Right atrium auricular region (tissue), 2 donors: ENCODE measurements around the gene KRT36. TPM values are rescaled to one million over a fixed set of nuclear protein-coding genes. Genes with fewer than 3 reads are reported as not detected.

Source experiments
- DNase-seq: peaks from one replicate; pipeline ENCODE4 v3.0.0-alpha.2; 2019; ENCODE audit warnings: low spot score
- H3K27ac ChIP-seq, 2 donors: fragments of 200-600 bp; sonication (generic); 1 replicate in 1 of 2; 2 replicates in 1 of 2; pipeline ENCODE4 v1.5.1; 2016 to 2019
- H3K27me3 ChIP-seq, 2 donors: fragments of 200-600 bp; sonication (generic); one replicate each; pipeline versions ENCODE4 v1.5.1 to v1.6.0; 2017 to 2019
- H3K36me3 ChIP-seq: fragments of 200-600 bp; sonication (generic); one replicate; pipeline ENCODE4 v1.5.1; 2016
- H3K4me1 ChIP-seq, 2 donors: fragments of 200-600 bp; sonication (generic); one replicate each; pipeline versions ENCODE4 v1.5.1 to v1.6.0; 2017 to 2019
- H3K4me3 ChIP-seq, 2 donors: fragments of 200-600 bp; sonication (generic); 1 replicate in 1 of 2; 2 replicates in 1 of 2; pipeline ENCODE4 v1.5.1; 2017 to 2019; ENCODE audit warnings: mild to moderate bottlenecking in 1 of 2, moderate library complexity in 1 of 2
- H3K9me3 ChIP-seq, 2 donors: fragments of 200-600 bp; sonication (generic); one replicate each; pipeline ENCODE4 v1.5.1; 2019
- total RNA-seq, 2 donors: library from RNA; depleted of rRNA; stranded (reverse); fragments of >200 nt; gene quantifications; one replicate each; pipeline ENCODE4 v1.1.0, GENCODE V29; 2016
- TF ChIP-seq, protein P1 (sequence below), 2 donors: fragments of 200-600 bp; sonication (generic); IDR thresholded peaks; one replicate each; pipeline ENCODE4 v1.5.1; 2019; ENCODE audit warnings: antibody characterized with exemption in 2 of 2

The KRT36 gene
- total RNA-seq, 2 donors from 2014 or later, result not detected

DNA sequence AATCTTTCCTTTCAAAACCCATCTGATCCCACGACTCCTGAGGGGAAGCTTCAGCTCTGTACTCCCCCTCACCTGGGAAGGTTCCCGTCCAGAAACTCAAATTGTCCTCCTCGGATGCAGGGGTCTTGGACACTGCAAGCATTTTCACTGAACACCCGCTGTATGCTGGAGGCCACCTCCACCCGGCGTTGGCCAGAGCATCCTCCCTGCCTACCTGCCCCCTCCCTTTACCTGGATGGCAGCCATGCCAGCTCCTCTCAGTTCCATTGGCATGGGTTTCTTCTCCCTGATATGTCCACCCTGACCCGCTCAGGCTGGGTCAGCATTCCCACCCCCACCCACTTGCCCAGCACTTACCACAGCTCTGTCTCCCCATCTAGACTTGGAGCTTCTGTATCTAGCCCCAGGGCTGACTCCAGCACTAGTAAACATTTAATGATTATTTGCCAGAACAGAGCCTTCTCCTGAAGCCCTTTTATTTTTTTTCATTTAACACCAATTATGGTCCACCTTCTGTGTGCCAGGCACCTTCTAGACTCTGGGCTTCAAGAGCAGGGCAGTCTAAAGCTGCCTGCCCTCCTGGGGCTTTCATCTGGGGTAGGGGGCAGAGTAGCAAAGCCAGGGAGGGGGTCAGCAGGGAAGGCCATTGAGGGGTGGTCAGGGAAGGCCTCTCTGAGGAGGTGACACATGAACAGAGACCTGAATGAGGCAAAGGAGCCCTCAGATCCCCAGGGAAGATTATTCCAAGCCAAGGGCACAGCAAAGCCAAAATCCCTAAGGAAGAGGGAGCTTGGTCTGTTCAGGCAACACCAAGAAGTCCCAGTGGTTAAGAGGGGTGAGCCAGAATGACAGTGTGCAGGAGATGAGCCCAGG, 47.3 kb upstream of the KRT36 start:
- DNase-seq, result no peak
- Histone ChIP-seq H3K27me3 (no peaks in the 10 kb centered on the region), H3K36me3 (no peaks in the 10 kb centered on the region), H3K4me3 (no peak overlapping the region), H3K4me1 (no peaks in the 10 kb centered on the region), H3K9me3 (no peaks in the 10 kb centered on the region), H3K27ac (no peak overlapping the region)
- TF ChIP-seq, protein P1, sequence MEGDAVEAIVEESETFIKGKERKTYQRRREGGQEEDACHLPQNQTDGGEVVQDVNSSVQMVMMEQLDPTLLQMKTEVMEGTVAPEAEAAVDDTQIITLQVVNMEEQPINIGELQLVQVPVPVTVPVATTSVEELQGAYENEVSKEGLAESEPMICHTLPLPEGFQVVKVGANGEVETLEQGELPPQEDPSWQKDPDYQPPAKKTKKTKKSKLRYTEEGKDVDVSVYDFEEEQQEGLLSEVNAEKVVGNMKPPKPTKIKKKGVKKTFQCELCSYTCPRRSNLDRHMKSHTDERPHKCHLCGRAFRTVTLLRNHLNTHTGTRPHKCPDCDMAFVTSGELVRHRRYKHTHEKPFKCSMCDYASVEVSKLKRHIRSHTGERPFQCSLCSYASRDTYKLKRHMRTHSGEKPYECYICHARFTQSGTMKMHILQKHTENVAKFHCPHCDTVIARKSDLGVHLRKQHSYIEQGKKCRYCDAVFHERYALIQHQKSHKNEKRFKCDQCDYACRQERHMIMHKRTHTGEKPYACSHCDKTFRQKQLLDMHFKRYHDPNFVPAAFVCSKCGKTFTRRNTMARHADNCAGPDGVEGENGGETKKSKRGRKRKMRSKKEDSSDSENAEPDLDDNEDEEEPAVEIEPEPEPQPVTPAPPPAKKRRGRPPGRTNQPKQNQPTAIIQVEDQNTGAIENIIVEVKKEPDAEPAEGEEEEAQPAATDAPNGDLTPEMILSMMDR (IDR thresholded peaks at IDR 0.05), result no peak

DNA sequence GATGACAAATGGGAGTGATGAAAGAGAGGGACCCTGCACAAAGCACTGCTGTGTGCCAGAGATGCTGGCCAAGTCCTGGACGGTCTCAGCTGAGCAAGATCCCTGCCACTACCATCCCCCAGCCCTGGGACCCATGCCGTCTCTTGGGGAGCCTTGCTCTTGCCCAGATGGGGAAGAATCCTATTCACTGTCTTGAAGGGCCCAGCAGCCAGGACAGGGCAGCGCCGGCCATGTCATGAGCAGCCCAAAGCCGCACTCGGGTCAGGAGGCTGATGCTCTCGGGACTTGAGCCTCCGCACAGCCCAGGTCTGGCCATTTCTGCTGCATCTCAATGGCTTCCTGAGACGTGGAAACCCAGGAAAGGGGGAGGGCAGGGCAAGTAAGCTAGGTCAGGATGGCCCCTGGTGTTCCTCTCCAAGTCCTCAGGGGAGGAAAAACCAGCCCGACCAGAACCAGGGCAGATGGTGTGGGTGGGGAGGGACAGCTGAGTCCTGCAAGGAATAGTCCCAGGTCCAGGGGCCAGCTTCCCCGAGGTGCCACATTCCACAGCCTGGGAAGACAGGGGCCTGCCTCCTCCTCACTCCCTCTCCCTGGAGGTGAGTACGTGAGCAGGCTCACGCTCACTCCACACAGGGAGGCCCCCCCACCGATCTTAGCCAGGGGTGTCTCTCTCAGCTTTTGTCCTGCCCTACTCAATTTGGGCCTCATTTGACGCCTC, 46.2 kb upstream of the KRT36 start:
- H3K27me3 ChIP-seq, result no peaks in the 10 kb centered on the region
- TF ChIP-seq, protein P1 (IDR thresholded peaks at IDR 0.05), result no peak
- no peak for DNase-seq
- H3K4me3 ChIP-seq, result no peak overlapping the region
- no peaks in the 10 kb centered on the region for H3K36me3 ChIP-seq
- H3K4me1 ChIP-seq, result no peaks in the 10 kb centered on the region
- H3K9me3 ChIP-seq, result no peaks in the 10 kb centered on the region
- H3K27ac ChIP-seq, result no peak overlapping the region

DNA sequence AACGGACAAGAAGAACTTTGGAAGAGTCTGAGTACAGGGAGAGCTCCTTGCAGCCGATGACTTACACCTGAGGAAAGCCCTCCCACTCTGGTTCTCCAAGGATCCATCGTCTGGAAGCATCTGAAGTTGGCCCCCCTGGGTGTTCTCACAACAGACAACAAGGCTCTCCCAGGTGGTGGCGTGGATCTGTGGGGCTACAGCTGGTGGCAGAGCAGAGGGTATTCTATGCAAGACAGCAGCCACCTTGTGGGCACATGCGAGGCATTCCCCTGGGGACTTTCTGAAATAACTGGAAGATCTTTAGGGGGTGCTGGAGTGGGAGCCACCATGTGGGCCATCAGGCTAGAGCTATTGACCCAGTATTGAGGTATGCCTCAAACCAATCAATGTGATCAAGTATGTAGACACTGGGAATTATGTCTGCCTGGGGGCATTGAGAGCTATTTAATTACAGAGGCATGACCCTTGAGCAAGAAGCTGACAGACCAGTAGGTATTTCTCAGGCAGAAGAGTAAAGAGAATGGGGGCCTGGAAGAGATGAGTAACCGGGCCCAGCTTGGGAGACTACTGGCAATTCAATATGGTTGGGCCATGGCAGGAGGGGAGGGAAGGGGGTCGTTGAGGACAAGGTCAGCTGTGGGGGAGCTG, 45.3 kb upstream of the KRT36 start:
- Histone ChIP-seq H3K27me3 (no peaks in the 10 kb centered on the region), H3K36me3 (no peaks in the 10 kb centered on the region), H3K4me3 (no peak overlapping the region), H3K27ac (no peak overlapping the region), H3K4me1 (no peaks in the 10 kb centered on the region), H3K9me3 (no peaks in the 10 kb centered on the region)
- no peak for DNase-seq
- TF ChIP-seq, protein P1 (IDR thresholded peaks at IDR 0.05), result no peak

DNA sequence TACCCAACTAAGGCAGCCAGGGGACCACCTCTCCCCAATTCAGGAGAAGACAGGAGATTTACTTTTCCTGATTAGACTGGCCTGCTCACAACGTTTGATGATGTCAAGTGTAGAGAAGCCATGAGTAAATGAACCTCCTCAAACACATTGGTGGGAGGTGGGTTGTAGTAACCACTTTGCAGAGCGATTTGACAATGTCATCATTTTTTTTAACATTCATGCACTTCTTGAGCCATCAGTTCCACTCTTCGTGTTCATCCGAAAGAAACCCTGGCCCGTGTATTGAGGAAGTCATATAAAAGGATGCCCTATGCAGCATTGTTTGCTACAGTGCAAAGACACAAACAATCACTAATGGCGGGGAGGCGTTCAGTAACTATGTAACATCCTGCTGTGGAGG, 43.9 kb upstream of the KRT36 start:
- TF ChIP-seq, protein P1 (IDR thresholded peaks at IDR 0.05), result no peak
- Histone ChIP-seq H3K27ac (no peak overlapping the region), H3K4me3 (no peak overlapping the region), H3K27me3 (no peaks in the 10 kb centered on the region), H3K9me3 (no peaks in the 10 kb centered on the region), H3K36me3 (no peaks in the 10 kb centered on the region), H3K4me1 (no peaks in the 10 kb centered on the region)
- DNase-seq, result no peak

DNA sequence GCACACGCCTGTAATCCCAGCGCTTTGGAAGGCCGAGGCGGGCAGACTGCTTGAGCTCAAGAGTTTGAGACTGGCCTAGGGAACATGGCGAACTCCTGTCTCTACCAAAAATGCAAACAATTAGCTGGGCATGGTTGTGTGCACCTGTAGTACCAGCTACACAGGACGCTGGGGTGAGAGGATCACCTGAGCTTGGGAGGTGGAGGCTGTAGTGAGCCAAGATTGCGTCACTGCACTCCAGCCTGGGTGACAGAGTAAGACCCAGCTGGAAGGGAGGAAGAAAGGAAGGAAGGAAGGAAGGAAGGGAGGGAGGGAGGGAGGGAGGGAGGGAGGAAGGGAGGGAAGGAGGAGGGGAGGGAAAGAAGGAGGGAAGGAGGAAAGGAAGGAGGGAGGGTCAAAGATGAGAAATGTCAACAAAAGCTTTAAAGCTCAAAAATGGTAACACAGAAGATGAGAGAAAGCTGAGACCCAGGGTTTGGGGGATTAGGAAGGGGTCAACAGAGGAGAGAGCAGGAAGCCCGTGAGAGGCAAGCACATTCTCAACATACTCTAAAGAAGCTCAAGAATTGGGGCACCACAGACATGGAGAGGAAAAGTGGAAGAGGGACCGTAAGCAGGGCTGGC, 43.3 kb upstream of the KRT36 start:
- H3K36me3 ChIP-seq, result no peaks in the 10 kb centered on the region
- DNase-seq, result no peak
- TF ChIP-seq, protein P1 (IDR thresholded peaks at IDR 0.05), result no peak
- H3K4me1 ChIP-seq, result peaks cover 0 to 5% of the 10 kb centered on the region in 2 donors
- H3K4me3 ChIP-seq, result no peak overlapping the region
- peaks cover 2 to 4% of the 10 kb centered on the region in 2 donors for H3K27me3 ChIP-seq
- H3K27ac ChIP-seq, result no peak overlapping the region
- no peaks in the 10 kb centered on the region for H3K9me3 ChIP-seq
